Hepatocyte (in vitro differentiated cells): ENCODE measurements around the gene ZNF354B.

Source experiments
- CTCF ChIP-seq: fragments of 200-600 bp; sonication (generic); IDR thresholded peaks from 2 replicates; pipeline ENCODE4 v1.5.1; 2016; ENCODE audit warnings: antibody characterized with exemption, mild to moderate bottlenecking; ENCODE audit not compliant: poor library complexity
- EZH2 ChIP-seq: fragments of 200-600 bp; sonication (generic); IDR thresholded peaks from 2 replicates; pipeline ENCODE4 v1.6.1; 2016; ENCODE audit warnings: antibody characterized with exemption, mild to moderate bottlenecking, borderline replicate concordance
- EZH2phosphoT487 ChIP-seq: fragments of 200-600 bp; sonication (generic); IDR thresholded peaks from one replicate; pipeline ENCODE4 v1.6.1; 2018; ENCODE audit warnings: antibody characterized with exemption, mild to moderate bottlenecking, low read depth, moderate library complexity; ENCODE audit not compliant: unreplicated experiment, severe bottlenecking

GRCh38 chr5:178825444-178825843 lies 34.3 kb upstream of the ZNF354B start:
- TF ChIP-seq CTCF (no peak), EZH2 (no peak), EZH2phosphoT487 (no peak)
